Heart left ventricle (tissue), 13 donors: ENCODE results near the gene LRFN5.

Experiments used
- POLR2A ChIP-seq, 2 donors: fragments of 450-650 bp; IDR thresholded peaks; one replicate each; pipeline ENCODE4 v1.6.1; 2017; ENCODE audit warnings: antibody characterized with exemption in 2 of 2, mild to moderate bottlenecking in 2 of 2, moderate library complexity in 2 of 2
- TF ChIP-seq, protein P1 (sequence below), 12 donors: fragments of 200-600 bp; sonication (generic) in 4 of 12; IDR thresholded peaks; one replicate each; pipeline versions ENCODE4 v1.5.0 to v1.8.0; 2018 to 2022; ENCODE audit warnings: antibody characterized with exemption in 12 of 12, mild to moderate bottlenecking in 5 of 12
- donor health status: ischemic (EF 13 %, LVEDD 7.1; RV severe dilation, severe dysfunction).
- donor health status: DM: no; HTN: yes; CAD: no.
- donor health status: DM: no; HTN: no; CAD: no.
- donor health status: ischemic (EF 25% LVEDD 6.9; RV normal size, moderate dysfunction).
- donor health status: ischemic (EF 25% LVEDD 5.7; RV mildly dilated, moderate dysfunction).
- donor health status: ischemic (EF 35%, LVEDD 5.7; RV mildly dilated, moderate dysfunction).
- donor health status: nonischemic (EF 11% LVEDD 7.7; RV severe dilation, severe dysfunction).
- donor health status: DM: yes; HTN: yes; CAD: no.
- donor health status: PGD.
- donor health status: ischemic (EF 29% LVEDD 5.4; RV normal size, mild dysfunction).
- donor health status: nonischemic (EF 23%, LVEDD 6.1; RV moderate dilation, normal function).

DNA sequence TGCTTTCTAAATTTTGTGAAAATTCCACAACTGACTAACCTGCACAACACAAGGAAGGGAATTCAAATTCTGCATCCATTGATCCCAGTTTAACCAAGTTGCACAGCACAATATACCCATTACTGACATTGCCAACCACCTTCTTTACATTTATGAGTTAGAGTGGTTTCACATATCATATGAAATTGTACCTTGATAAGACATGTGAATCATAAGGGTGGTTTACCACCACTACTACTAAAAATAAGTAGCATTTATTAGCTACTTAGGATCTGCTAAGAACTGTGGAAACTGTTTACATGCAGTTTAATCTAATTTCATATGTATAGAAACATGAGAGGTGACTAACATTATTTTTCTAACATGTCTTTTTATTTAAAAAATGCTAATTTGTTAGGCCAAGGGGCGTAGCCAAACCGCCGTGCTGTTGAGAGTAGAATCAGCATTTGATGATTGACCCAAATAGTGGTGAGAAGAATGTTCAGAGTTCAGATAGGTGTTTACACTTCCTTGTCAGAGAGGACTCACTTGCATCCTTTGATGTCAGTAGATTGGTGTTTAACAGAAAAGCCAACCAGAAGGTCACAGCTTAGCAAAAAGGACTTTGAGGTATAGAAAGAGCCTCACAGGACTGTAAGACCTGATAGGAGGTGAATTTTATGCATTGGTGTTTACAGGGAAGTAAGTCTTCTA, 56.2 kb downstream of the LRFN5 start:
- TF ChIP-seq, protein P1, sequence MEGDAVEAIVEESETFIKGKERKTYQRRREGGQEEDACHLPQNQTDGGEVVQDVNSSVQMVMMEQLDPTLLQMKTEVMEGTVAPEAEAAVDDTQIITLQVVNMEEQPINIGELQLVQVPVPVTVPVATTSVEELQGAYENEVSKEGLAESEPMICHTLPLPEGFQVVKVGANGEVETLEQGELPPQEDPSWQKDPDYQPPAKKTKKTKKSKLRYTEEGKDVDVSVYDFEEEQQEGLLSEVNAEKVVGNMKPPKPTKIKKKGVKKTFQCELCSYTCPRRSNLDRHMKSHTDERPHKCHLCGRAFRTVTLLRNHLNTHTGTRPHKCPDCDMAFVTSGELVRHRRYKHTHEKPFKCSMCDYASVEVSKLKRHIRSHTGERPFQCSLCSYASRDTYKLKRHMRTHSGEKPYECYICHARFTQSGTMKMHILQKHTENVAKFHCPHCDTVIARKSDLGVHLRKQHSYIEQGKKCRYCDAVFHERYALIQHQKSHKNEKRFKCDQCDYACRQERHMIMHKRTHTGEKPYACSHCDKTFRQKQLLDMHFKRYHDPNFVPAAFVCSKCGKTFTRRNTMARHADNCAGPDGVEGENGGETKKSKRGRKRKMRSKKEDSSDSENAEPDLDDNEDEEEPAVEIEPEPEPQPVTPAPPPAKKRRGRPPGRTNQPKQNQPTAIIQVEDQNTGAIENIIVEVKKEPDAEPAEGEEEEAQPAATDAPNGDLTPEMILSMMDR (IDR thresholded peaks at IDR 0.05), result no peak
- TF ChIP-seq POLR2A (IDR thresholded peaks at IDR 0.05), result no peak
